ENCODE results near the gene INTS4. TPM values are rescaled to one million over a fixed set of nuclear protein-coding genes. Genes with fewer than 3 reads are reported as not detected.
"Not testable (repeated sequence)": the region's sequence is repeated elsewhere in the genome, so short reads cannot be mapped to it uniquely, and the experiment has no call there.

Gene INTS4
- total RNA-seq, 1 experiment from 2014 or later = 86.7 TPM

DNA sequence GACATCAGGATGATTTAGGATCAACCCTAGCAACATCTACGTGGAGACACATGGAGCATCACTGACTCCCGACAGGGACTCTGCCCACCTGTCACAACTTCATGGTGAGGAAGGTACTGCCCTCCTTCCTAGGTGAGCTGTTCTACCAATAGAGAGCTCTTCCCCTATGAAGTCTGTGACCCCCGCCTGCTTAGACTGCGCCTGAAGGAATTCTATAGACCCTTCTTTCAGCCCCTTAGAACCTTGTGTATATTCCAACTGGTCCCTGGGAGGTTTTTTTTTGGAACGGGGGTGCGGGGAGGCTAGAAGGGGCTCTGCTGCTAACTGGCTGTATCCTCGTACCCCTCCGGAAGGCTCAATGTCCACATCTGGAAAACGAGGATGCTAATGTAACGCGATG lies 566 bp downstream of the INTS4 start:
- Histone ChIP-seq H3K27me3 (replicated peaks; ENCODE audit: control insufficient read depth, insufficient read depth, low read length) (no peaks in the 10 kb centered on the region), H3K4me3 (ENCODE audit: low read depth, low read length) (peak overlapping the region; percentile 74), H3K36me3 (ENCODE audit: control insufficient read depth, insufficient read depth, low read length) (no peaks in the 10 kb centered on the region; the same call in 1 of the 2 replicates), H3K4me1 (peaks cover 12% of the 10 kb centered on the region), H3K9me3 (no peaks in the 10 kb centered on the region)
- ChIA-PET POLR2A (interaction anchor here (0.6 to 1.5 kb wide), 14 partner anchors 11 to 528 kb away, joined by 3 to 26 read pairs (median 8); partner anchors contain the start of genes ALG8 and GAB2), CTCF (interaction anchor here (0.6 to 1.7 kb wide), 8 partner anchors 9 to 1324 kb away, joined by 4 to 23 read pairs (median 6); no protein-coding TSS in a partner anchor)
- Mint-ChIP-seq H3K4me3 (ENCODE audit: unreplicated experiment) (peak overlapping the region; percentile 98), H3K36me3 (ENCODE audit: insufficient read depth, unreplicated experiment) (peaks cover 14% of the 10 kb centered on the region), H3K27ac (ENCODE audit: unreplicated experiment) (peak overlapping the region; percentile 82), H3K4me1 (ENCODE audit: low read depth, unreplicated experiment) (peaks cover 12% of the 10 kb centered on the region), H3K27me3 (ENCODE audit: insufficient read depth, unreplicated experiment) (no peaks in the 10 kb centered on the region), H3K9me3 (ENCODE audit: unreplicated experiment) (no peaks in the 10 kb centered on the region)
- TF ChIP-seq, protein P1, sequence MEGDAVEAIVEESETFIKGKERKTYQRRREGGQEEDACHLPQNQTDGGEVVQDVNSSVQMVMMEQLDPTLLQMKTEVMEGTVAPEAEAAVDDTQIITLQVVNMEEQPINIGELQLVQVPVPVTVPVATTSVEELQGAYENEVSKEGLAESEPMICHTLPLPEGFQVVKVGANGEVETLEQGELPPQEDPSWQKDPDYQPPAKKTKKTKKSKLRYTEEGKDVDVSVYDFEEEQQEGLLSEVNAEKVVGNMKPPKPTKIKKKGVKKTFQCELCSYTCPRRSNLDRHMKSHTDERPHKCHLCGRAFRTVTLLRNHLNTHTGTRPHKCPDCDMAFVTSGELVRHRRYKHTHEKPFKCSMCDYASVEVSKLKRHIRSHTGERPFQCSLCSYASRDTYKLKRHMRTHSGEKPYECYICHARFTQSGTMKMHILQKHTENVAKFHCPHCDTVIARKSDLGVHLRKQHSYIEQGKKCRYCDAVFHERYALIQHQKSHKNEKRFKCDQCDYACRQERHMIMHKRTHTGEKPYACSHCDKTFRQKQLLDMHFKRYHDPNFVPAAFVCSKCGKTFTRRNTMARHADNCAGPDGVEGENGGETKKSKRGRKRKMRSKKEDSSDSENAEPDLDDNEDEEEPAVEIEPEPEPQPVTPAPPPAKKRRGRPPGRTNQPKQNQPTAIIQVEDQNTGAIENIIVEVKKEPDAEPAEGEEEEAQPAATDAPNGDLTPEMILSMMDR (IDR thresholded peaks at IDR 0.05; ENCODE audit: insufficient read depth in 1 of 2, low read depth in 1 of 2, low read length in 1 of 2, severe bottlenecking in 1 of 2, unreplicated experiment in 1 of 2) = no peak
- peak in 1 of 2 experiments; percentile 33 for DNase-seq
- no TSS peak for BruUV-seq (replicated peaks)
- intact Hi-C loops (cut with micrococcal nuclease; ENCODE audit: unreplicated experiment) = loop anchor here (1.0 to 2.0 kb wide), 4 partner anchors 35 to 357 kb away; partner anchors contain the start of genes CLNS1A and RSF1

DNA sequence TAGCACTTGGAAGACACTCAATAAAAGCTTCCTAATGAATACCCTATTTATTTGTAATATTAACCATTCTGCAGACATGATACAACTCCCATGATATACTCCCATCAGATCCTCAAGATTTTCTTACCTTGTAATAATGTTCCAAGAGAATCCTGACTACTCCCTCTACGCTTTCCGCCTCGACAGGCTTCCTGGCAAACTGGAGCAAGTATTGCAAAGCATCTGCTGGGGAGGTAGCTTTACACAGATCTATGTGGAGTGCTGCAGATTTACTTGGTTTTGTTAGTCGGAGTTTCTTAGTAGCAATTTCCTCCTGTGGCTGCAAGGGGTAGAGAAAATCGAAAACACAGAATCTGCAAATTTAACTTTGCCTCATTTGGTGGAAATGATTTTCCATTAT lies 3.5 kb downstream of the INTS4 start:
- peaks cover 34% of the 10 kb centered on the region for H3K36me3 Mint-ChIP-seq (ENCODE audit: insufficient read depth, unreplicated experiment)

DNA sequence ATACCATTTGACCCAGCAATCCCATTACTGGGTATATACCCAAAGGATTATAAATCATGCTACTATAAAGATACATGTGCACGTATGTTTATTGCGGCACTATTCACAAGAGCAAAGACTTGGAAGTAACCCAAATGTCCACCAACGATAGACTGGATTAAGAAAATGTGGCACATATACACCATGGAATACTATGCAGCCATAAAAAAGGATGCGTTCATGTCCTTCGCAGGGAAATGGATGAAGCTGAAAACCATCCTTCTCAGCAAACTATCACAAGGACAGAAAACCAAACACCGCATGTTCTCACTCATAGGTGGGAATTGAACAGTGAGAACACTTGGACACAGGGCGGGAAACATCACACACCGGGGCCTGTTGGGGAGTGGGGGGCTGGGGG lies 8.0 kb downstream of the INTS4 start:
- H3K27me3 Mint-ChIP-seq (ENCODE audit: insufficient read depth, unreplicated experiment); H3K4me3 Mint-ChIP-seq (ENCODE audit: unreplicated experiment); intact Hi-C loops (cut with micrococcal nuclease; ENCODE audit: unreplicated experiment); H3K27ac Mint-ChIP-seq (ENCODE audit: unreplicated experiment); H3K4me3 ChIP-seq (ENCODE audit: low read depth, low read length); H3K36me3 ChIP-seq (ENCODE audit: control insufficient read depth, insufficient read depth, low read length); H3K9me3 ChIP-seq; H3K27me3 ChIP-seq (replicated peaks; ENCODE audit: control insufficient read depth, insufficient read depth, low read length); H3K9me3 Mint-ChIP-seq (ENCODE audit: unreplicated experiment); H3K4me1 ChIP-seq; BruUV-seq (replicated peaks); DNase-seq: not testable (repeated sequence)
- Mint-ChIP-seq H3K36me3 (ENCODE audit: insufficient read depth, unreplicated experiment) (peaks cover 41% of the 10 kb centered on the region), H3K4me1 (ENCODE audit: low read depth, unreplicated experiment) (peaks cover 10% of the 10 kb centered on the region)
- CTCF ChIA-PET = interaction anchor here (0.5 kb wide), 1 partner anchor 66 kb away, joined by 3 read pairs; no protein-coding TSS in a partner anchor
- POLR2A ChIA-PET = interaction anchor here (0.5 kb wide), 1 partner anchor 8 kb away, joined by 4 read pairs; the partner anchor contains the start of gene INTS4

More for the DNA sequence above, 3.5 kb downstream of the INTS4 start:
- Histone ChIP-seq H3K9me3 (no peaks in the 10 kb centered on the region), H3K36me3 (ENCODE audit: control insufficient read depth, insufficient read depth, low read length) (no peaks in the 10 kb centered on the region; the same call in 1 of the 2 replicates), H3K4me3 (ENCODE audit: low read depth, low read length) (no peak overlapping the region), H3K4me1 (peaks cover 12% of the 10 kb centered on the region), H3K27me3 (replicated peaks; ENCODE audit: control insufficient read depth, insufficient read depth, low read length) (no peaks in the 10 kb centered on the region)
- Mint-ChIP-seq H3K9me3 (ENCODE audit: unreplicated experiment) (no peaks in the 10 kb centered on the region), H3K27ac (ENCODE audit: unreplicated experiment) (no peak overlapping the region), H3K4me3 (ENCODE audit: unreplicated experiment) (no peak overlapping the region), H3K4me1 (ENCODE audit: low read depth, unreplicated experiment) (peaks cover 12% of the 10 kb centered on the region), H3K27me3 (ENCODE audit: insufficient read depth, unreplicated experiment) (no peaks in the 10 kb centered on the region)
- intact Hi-C loops (cut with micrococcal nuclease; ENCODE audit: unreplicated experiment) = no loop called here
- TF ChIP-seq, protein P1 (IDR thresholded peaks at IDR 0.05; ENCODE audit: insufficient read depth in 1 of 2, low read depth in 1 of 2, low read length in 1 of 2, severe bottlenecking in 1 of 2, unreplicated experiment in 1 of 2) = no peak
- DNase-seq = no peak
- POLR2A ChIA-PET = no interaction called here
- CTCF ChIA-PET = no interaction called here
- BruUV-seq (replicated peaks) = no TSS peak
